ENCODE data around the gene ZNF215.

The ZNF215 gene

GRCh38 chr11:6992457-6993417 is 66.5 kb downstream of the ZNF215 start:
- no peak overlapping the region for H3K9ac ChIP-seq (ENCODE audit: low read length)
- no peaks in the 10 kb centered on the region for H3K9me3 ChIP-seq (ENCODE audit: control insufficient read depth, insufficient read depth, low read depth, low read length)

DNA sequence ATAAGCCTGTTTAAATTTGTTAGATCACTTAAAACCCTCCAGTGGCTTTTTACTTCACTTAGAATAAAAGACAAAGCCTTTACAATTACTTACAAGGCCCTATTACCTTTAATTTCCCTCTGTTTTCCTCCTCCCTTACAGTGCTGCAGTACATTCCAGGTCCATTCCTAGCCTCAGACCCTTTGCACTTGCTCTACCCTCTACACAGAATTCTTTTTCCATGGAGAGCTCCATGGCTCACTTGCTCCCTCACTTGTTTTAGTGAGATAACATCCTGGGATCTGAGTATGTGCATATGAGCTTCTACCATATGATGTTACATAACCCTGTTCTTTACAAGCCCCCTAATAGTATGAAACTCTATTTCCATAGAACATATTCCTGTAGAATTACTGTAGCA is 69.5 kb downstream of the ZNF215 start:
- no peaks in the 10 kb centered on the region for H3K9me3 ChIP-seq (ENCODE audit: control insufficient read depth, insufficient read depth, low read depth, low read length)
- no peaks in the 10 kb centered on the region for H3K4me1 ChIP-seq (ENCODE audit: control insufficient read depth, insufficient read depth, low read length)
- H3K4me3 ChIP-seq (ENCODE audit: low read depth, low read length), result no peak overlapping the region
- H3K27ac ChIP-seq (ENCODE audit: low read depth, low read length), result no peak overlapping the region
- H3K27me3 ChIP-seq (ENCODE audit: control insufficient read depth, insufficient read depth, low read length), result no peaks in the 10 kb centered on the region
- H3K36me3 ChIP-seq (ENCODE audit: control insufficient read depth, insufficient read depth, low read length), result peaks cover 5% of the 10 kb centered on the region; the same call in 1 of the 2 replicates
- H3K9ac ChIP-seq (ENCODE audit: low read length), result no peak overlapping the region

More at GRCh38 chr11:6992457-6993417, 66.5 kb downstream of the ZNF215 start:
- Histone ChIP-seq H3K27me3 (ENCODE audit: control insufficient read depth, insufficient read depth, low read length) (no peaks in the 10 kb centered on the region), H3K36me3 (ENCODE audit: control insufficient read depth, insufficient read depth, low read length) (no peaks in the 10 kb centered on the region), H3K27ac (ENCODE audit: low read depth, low read length) (no peak overlapping the region), H3K4me1 (ENCODE audit: control insufficient read depth, insufficient read depth, low read length) (no peaks in the 10 kb centered on the region), H3K4me3 (ENCODE audit: low read depth, low read length) (no peak overlapping the region)

GRCh38 chr11:7004482-7004881 is 78.3 kb downstream of the ZNF215 start:
- no peaks in the 10 kb centered on the region for H3K9me3 ChIP-seq (ENCODE audit: control insufficient read depth, insufficient read depth, low read depth, low read length)
- H3K27ac ChIP-seq (ENCODE audit: low read depth, low read length), result no peak overlapping the region
- H3K4me1 ChIP-seq (ENCODE audit: control insufficient read depth, insufficient read depth, low read length), result no peaks in the 10 kb centered on the region
- H3K27me3 ChIP-seq (ENCODE audit: control insufficient read depth, insufficient read depth, low read length), result no peaks in the 10 kb centered on the region
- H3K36me3 ChIP-seq (ENCODE audit: control insufficient read depth, insufficient read depth, low read length), result peaks cover 8% of the 10 kb centered on the region; the same call in 1 of the 2 replicates
- no peak overlapping the region for H3K9ac ChIP-seq (ENCODE audit: low read length)
- H3K4me3 ChIP-seq (ENCODE audit: low read depth, low read length), result no peak overlapping the region
